ENCODE results near the gene TOGARAM2. TPM values are rescaled to one million over a fixed set of nuclear protein-coding genes. Genes with fewer than 3 reads are reported as not detected.

Gene TOGARAM2
- total and polyA plus RNA-seq, 8 donors, result 0.43 to 3.5 (median 0.89) TPM; not detected in 1

DNA sequence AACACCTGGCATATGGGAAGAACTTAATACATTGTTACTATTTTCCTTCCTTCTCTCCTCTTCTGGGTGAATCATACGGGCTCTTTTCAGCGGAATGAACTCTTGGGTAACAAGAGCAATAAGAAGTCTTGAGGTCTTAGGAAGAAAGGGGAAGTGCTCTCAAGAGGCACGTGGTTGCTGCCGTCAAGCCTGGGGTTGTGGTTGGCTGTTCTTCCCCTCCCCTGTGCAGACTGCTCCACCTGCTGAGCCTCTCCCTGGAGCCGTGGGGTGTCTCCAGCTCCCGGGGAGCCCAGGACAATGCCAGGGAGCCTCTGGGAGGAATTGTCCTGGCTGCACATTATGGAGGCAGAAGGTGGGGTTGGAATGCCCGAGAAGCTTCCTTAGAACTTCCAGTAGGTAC lies 19.4 kb downstream of the TOGARAM2 start:
- peak overlapping the region in 2 of 5 donors; percentile 60 for H3K27ac ChIP-seq
- intact Hi-C loops (cut with DNase I; ENCODE audit: low total_unique reads), result no loop called here
- TF ChIP-seq EP300 (IDR thresholded peaks at IDR 0.05) (no peak), POLR2AphosphoS5 (IDR thresholded peaks at IDR 0.05) (no peak), POLR2A (IDR thresholded peaks at IDR 0.05) (no peak)
- TF ChIP-seq, protein P1, sequence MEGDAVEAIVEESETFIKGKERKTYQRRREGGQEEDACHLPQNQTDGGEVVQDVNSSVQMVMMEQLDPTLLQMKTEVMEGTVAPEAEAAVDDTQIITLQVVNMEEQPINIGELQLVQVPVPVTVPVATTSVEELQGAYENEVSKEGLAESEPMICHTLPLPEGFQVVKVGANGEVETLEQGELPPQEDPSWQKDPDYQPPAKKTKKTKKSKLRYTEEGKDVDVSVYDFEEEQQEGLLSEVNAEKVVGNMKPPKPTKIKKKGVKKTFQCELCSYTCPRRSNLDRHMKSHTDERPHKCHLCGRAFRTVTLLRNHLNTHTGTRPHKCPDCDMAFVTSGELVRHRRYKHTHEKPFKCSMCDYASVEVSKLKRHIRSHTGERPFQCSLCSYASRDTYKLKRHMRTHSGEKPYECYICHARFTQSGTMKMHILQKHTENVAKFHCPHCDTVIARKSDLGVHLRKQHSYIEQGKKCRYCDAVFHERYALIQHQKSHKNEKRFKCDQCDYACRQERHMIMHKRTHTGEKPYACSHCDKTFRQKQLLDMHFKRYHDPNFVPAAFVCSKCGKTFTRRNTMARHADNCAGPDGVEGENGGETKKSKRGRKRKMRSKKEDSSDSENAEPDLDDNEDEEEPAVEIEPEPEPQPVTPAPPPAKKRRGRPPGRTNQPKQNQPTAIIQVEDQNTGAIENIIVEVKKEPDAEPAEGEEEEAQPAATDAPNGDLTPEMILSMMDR (IDR thresholded peaks at IDR 0.05), result no peak
- H3K36me3 ChIP-seq, result no peaks in the 10 kb centered on the region
- no peaks in the 10 kb centered on the region for H3K9me3 ChIP-seq
- WGBS, 5 donors, result 51 to 61% (median 55%) methylated on average over 6 to 7 of the region's 7 CpGs
- H3K27me3 ChIP-seq, result peaks cover 0 to 3% (median 0%) of the 10 kb centered on the region in 3 donors
- H3K4me1 ChIP-seq, result no peaks in the 10 kb centered on the region
- DNase-seq, result peak; percentile 49 to 62
- H3K4me3 ChIP-seq, result no peak overlapping the region

DNA sequence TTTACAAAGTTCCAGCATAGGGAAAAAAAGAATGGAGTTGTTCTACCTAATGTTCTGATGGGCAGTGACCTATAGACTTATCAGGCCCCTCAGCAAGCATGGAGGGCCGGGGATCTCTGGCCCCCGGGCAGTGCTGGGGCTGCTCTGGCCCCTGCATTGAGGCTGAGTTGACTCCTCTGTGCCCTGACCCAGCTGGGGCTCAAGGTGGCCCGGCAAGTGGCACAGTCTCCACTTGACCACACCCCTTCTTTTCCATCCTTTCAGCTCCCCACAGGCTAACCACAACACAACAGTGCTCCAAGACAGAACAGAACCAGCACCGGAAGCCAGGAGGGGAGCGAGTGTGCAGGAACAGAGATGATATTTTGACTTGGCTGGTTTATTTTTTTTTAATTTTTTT lies 19.9 kb downstream of the TOGARAM2 start:
- intact Hi-C loops (cut with DNase I; ENCODE audit: low total_unique reads), result no loop called here
- 63 to 77% (median 73%) methylated on average over 5 of the region's 5 CpGs for WGBS, 5 donors
- no peak for TF ChIP-seq POLR2AphosphoS5 (IDR thresholded peaks at IDR 0.05)
- TF ChIP-seq, protein P1 (IDR thresholded peaks at IDR 0.05), result no peak
- TF ChIP-seq POLR2A (IDR thresholded peaks at IDR 0.05), result no peak
- no peak for DNase-seq
- peak overlapping the region in 2 of 5 donors; percentile 51 to 60 for H3K27ac ChIP-seq
- no peaks in the 10 kb centered on the region for H3K4me1 ChIP-seq
- peaks cover 0 to 3% (median 0%) of the 10 kb centered on the region in 3 donors for H3K27me3 ChIP-seq
- H3K36me3 ChIP-seq, result no peaks in the 10 kb centered on the region
- no peaks in the 10 kb centered on the region for H3K9me3 ChIP-seq
- H3K4me3 ChIP-seq, result no peak overlapping the region

DNA sequence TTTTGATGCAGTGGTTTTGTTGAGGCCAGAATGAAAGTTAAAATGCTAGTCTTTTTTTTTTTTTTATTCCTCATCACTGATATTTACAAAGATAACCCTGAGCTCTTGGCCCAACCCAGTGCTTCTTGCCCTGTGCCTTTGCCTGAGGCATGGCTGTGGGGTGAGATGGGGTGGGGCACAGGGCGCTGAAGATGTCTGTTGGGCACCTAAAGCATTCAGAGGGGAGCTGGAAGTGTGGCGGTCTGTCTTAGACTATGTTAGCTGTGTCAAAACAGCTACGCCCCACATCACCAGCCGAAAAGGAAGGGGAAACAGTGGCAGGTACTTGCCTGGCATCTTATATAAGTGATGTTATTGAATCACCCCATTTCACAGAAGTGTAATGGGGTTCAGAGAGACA lies 20.7 kb downstream of the TOGARAM2 start:
- no peaks in the 10 kb centered on the region for H3K36me3 ChIP-seq
- no peak overlapping the region for H3K27ac ChIP-seq
- WGBS, 5 donors, result 84 to 96% (median 89%) methylated on average over 4 of the region's 4 CpGs
- no peak for DNase-seq
- no peaks in the 10 kb centered on the region for H3K4me1 ChIP-seq
- no peaks in the 10 kb centered on the region for H3K9me3 ChIP-seq
- H3K4me3 ChIP-seq, result no peak overlapping the region
- peaks cover 0 to 3% (median 0%) of the 10 kb centered on the region in 3 donors for H3K27me3 ChIP-seq
- intact Hi-C loops (cut with DNase I; ENCODE audit: low total_unique reads), result no loop called here
- TF ChIP-seq, protein P1 (IDR thresholded peaks at IDR 0.05), result no peak
- no peak for TF ChIP-seq POLR2A (IDR thresholded peaks at IDR 0.05)
- no peak for TF ChIP-seq POLR2AphosphoS5 (IDR thresholded peaks at IDR 0.05)
- TF ChIP-seq EP300 (IDR thresholded peaks at IDR 0.05), result no peak

DNA sequence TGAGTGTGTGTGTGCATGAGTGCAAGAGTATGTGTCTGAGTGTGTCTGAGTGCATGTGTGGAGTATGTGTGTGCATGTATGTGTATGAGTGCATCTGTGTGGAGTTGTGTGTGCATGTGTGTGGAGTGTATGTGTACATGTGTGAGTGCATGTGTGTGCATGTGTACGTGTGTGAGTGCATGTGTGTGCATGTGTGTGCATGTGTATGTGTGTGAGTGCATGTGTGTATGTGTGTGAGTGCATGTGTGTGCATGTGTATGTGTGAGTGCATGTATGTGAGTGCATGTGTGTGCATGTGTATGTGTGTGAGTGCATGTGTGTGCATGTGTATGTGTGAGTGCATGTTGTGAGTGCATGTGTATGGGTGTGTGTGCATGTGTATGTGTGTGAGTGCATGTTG lies 23.7 kb downstream of the TOGARAM2 start:
- Histone ChIP-seq H3K27ac (no peak overlapping the region), H3K27me3 (no peaks in the 10 kb centered on the region), H3K4me3 (no peak overlapping the region), H3K9me3 (no peaks in the 10 kb centered on the region), H3K36me3 (no peaks in the 10 kb centered on the region), H3K4me1 (no peaks in the 10 kb centered on the region)
- no peak for DNase-seq
- TF ChIP-seq EP300 (IDR thresholded peaks at IDR 0.05) (no peak), POLR2AphosphoS5 (IDR thresholded peaks at IDR 0.05) (no peak), POLR2A (IDR thresholded peaks at IDR 0.05) (no peak)
- TF ChIP-seq, protein P1 (IDR thresholded peaks at IDR 0.05), result no peak
- 0 to 85% (median 33%) methylated on average over 1 of the region's 1 CpG for WGBS, 5 donors
- intact Hi-C loops (cut with DNase I; ENCODE audit: low total_unique reads), result no loop called here
